GM18951 (cell line): Measurements from ENCODE around the gene EPHB1.

Experiments
- POLR2A ChIP-seq: IDR thresholded peaks from 4 replicates; pipeline ENCODE4 v1.6.1; 2011; ENCODE audit warnings: mild to moderate bottlenecking; ENCODE audit not compliant: insufficient read length, insufficient read depth; ENCODE audit errors: extremely low read depth
- in situ Hi-C: fragments of 300-500 bp; cut with MboI; formaldehyde crosslinking; loops from one replicate; pipeline ENCODE4 v1.12.0; 2022; ENCODE audit warnings: low sequenced_read_pairs, mixed read lengths, inconsistent platforms; ENCODE audit not compliant: unreplicated experiment

The EPHB1 gene

DNA sequence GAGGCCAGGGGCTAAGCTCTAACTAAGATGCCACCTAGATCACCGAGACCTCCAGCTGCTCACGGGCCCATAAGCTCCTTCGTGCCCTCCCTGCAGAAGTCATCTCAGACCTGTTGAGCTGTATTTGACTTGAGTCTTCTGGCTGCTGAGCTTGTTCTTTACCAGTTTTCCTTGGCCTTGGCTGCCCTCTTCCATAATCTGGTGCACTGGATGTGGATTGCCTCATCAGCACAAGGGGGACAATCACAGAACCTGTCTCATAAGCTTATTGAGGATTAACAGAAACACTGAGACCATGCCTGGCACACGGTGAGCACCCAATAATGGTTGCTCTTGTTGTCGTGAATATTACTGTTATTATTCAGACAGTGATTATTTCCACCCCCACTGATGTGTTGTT lies 101.1 kb downstream of the EPHB1 start:
- TF ChIP-seq POLR2A: no peak

DNA sequence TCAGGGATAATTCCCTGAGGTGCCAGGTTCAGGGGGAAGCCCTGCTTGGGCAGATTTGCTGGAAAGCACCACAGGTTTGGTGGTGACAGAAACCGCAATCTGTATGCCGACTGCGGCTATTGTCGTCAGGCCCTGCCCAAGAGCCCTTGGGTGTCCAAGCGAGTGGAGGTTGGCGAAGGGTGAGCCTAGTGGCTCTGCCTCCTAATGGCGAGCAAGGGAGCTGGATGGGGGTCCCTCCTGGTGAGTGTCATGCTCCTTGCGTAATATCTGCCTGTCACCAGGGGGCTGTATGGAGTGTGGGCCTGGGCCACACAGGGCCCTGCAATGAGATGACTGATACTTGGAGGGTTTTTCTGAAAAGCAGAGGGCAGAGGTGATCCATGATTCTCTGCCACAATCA lies 101.6 kb downstream of the EPHB1 start:
- in situ Hi-C loops: no loop called here
- no peak for TF ChIP-seq POLR2A

More for the DNA sequence above, 101.1 kb downstream of the EPHB1 start:
- in situ Hi-C loops: no loop called here

DNA sequence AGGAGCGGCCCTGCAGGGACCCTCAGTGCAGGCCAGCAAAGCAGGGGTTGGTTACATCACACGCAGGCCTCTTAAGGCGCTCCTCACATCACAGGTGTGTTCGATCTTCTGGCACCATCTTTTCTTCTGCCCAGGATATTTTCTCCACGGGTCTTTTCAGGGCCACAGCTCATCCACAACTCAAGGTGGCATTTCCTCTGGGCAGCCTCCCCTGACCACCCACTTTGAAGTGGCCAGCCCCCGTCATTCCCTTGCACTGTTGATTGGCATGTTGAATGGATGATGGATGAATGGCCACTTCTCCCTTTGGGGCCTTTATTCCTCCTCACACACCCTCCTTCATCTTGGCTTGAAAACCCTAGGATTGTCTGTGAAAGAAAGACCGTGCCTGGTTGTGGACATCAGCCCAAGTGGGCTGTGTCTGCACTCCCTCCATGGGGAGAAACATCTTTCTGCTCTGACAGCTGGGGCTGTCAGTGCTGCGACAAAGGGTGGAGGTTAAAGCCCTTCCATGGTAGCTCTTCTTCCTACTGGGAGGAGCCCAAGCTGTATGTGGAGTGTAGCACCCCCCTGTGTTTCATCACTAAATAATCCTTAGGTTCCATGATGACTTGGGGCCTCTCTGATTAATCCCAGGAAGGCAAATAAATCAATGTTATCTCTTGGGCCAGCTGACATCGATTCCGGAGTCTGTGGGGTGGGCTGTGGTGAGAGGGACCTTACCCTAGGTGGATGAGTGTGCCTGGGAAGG lies 102.5 kb downstream of the EPHB1 start:
- no peak for TF ChIP-seq POLR2A
- in situ Hi-C loops: no loop called here

DNA sequence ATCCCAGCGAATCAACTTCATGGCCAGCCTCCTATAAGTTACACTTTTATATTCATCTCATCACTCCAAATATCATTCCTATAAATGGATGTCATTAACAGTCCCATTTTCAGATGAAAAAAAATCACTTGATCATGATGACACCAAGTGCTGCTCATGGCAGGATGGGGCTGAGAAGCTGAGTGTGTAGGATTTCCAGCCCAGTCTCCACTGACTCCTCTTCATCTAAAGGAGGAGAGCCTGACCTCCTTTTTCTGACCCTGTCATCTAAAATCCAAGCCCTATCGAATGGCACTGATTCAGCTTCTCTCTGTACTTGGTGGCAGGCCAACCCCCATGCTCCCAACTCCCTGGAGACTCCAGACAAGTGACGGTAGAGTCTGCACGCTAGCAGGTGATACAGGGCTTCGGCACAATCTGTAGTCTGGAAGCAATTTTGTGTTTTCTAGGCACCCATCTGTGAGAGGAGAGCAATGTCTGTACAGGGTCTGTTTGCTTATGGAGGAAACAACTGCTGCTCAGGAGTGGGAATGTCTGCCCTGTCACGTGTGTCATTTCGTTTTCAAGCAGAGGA lies 103.2 kb downstream of the EPHB1 start:
- in situ Hi-C loops: no loop called here
- TF ChIP-seq POLR2A: no peak

DNA sequence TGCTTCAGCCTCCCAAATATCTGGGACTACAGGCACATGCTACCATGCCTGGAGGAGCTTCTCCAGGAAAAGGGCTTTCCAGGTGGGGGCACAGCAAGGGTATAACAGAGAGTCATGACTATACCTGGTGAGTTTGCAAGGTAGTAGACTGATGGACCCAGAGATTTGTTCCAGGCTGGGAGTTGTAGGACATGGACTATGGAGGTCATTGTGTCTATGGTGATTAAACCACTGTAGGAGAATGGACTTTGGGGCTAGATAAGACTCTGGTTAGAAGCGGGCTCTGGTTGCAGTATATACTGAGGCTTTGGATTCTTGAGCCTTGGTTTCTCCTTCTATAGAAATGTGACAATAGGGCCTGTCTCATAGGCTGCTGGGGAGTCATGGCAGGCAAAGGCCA lies 104.7 kb downstream of the EPHB1 start:
- in situ Hi-C loops: no loop called here
- no peak for TF ChIP-seq POLR2A

DNA sequence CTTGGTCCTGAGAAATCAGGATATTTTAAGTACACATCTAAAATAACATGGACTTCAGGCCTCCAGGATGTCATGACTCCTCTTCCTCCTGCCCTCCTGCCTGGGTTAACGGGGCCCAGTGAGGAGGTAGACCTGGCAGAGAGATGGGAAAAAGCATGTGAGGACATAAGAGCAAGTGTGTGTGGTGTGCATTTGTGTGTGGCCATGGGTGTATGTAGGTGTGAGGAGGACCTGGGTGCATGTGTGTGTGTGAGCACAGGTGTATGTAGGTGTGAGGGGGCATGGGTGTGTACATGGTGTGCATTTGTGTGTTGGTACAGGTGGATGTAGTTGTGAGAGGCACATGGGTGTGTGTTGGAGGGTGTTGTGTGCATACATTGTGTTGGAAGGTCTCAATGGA lies 105.4 kb downstream of the EPHB1 start:
- TF ChIP-seq POLR2A: no peak
- in situ Hi-C loops: no loop called here

DNA sequence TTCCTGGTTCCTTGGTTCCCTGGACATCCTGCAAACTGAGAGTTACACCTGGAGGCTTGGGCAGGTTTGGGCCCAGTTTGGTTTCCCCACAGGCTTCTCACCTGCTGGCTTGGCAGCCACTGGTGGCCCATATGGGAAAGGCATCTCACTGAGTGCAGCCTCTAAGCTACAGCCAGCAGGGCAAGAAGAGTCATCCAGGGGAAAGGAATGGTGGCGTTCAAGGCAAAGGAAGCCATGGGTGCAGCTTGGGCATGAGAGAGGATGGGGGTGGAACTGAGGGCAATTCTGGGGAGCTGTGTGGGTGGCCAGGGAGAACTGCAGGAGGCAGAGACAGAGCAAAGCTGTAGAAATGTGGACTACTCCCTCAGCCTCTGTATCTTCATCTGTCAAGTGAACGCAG lies 106.4 kb downstream of the EPHB1 start:
- TF ChIP-seq POLR2A: no peak
- in situ Hi-C loops: no loop called here

DNA sequence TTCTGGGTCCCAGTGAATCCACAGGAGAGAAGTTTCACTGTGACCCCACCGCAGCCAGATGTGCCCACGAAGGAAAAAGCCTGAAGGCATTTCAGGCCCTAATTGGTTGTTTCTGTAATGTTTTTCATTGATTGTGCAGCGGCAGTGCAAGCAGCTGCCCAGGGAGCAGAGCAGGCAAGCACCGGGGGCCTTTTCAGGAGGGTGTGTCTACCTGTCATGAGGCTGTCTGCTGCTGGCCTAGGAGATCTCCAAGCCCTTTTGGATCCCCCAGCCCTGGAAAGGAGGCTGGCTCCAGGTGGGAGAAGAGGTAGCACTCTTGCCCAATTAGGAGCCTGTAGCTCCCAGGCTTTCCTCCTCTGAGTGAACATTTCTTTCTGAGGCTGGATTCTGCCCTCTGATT lies 108.8 kb downstream of the EPHB1 start:
- in situ Hi-C loops: no loop called here
- no peak for TF ChIP-seq POLR2A

DNA sequence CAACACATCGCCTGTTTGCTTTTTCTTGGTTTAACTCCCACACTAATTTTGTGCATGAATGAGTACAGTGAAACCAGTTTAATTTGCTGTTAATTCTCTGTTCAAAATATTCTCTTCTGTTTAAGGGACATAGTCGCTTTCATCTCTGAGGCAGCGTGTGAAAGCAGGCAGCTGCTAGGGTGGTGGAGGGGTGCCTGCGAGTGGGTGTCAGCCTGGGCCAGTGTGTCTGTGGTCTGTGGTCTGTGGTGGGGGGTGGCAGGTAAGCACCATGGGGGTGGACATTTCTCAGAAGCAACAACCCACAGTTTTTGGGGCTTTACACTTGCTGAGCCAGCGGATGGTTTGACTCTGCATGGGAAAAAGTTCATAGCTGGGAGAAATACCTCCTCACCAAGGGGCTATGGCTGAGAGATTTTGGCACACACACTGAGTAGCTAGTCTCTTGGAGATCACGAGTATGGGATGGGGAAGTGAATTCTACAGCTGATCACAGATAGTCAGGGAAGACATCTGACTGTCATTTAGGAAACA lies 109.2 kb downstream of the EPHB1 start:
- in situ Hi-C loops: no loop called here
- TF ChIP-seq POLR2A: no peak

DNA sequence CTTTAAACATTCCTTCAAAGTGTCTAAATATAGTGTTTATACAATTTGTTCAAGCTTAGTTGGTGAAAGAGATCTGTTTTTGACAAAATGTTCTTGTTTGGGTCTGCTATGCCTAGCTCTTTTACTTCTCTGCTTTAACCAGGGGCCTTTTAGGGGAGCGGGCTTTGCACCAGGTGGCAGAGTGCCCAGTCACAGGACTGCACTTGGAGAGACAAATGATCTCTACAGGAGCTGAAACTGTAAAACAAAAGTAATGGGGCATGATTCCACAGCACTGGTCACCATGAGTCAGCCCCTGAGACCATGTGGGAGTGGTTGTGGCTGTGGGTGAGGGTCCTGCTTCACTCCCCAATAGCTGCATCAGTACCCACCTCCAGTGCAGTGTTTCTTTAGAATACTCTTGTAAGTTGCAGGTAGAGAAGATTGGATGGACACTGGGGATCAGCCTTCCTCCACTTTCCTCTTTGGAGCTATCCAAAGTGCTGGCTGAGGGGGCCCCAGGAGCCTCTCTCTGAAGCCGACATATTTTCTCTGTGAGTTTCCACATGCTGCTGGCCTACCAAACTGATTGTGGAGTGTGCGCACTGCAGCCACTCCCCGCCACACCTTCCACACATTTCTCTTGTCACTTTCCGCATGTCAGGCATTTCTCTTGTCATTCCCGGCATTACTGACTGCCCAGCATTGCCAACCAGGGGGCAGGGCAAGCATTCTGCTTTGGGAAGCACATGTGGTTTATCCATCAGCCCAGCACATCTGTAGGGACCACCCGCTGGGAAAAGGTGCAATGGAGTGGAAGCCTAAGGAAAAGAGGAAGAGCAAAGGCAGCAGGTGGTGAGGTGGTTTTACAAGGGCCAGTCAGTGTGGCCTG lies 110.0 kb downstream of the EPHB1 start:
- in situ Hi-C loops: no loop called here
- TF ChIP-seq POLR2A: no peak

DNA sequence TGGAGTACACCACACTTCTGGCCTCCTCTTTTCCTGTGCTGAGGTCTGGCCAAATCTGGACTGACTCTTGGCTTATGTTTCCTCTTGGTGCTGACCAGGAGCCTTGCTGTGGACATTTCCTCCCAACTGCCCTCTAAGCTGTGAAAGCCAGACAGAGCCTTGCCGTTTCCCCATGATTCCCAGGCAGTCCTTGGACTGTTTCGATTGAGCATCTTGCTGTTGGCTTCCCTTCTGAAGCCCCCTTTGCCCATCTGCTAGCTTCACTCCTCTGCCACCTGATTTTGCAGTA lies 110.5 kb downstream of the EPHB1 start:
- in situ Hi-C loops: no loop called here
- TF ChIP-seq POLR2A: no peak

DNA sequence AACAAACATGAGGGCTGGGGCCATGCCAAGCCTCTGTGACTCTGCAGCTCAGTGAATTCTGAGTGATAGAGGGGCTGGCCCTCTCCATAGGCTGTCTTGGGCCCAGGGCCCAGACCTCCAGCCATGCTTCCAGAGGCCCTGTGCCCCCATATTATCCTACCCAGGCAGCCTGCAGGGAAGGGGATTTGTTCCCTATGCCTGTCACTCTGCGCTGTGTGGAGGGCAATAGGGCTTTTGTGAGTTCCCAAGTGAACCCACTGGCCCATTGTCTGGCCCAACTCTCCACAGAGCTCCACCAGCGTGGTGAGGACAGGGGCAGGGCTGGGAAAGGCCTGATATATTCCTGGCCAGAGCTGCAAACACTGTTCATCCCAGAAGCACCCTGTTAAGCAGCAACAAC lies 113.2 kb downstream of the EPHB1 start:
- no peak for TF ChIP-seq POLR2A
- in situ Hi-C loops: no loop called here

DNA sequence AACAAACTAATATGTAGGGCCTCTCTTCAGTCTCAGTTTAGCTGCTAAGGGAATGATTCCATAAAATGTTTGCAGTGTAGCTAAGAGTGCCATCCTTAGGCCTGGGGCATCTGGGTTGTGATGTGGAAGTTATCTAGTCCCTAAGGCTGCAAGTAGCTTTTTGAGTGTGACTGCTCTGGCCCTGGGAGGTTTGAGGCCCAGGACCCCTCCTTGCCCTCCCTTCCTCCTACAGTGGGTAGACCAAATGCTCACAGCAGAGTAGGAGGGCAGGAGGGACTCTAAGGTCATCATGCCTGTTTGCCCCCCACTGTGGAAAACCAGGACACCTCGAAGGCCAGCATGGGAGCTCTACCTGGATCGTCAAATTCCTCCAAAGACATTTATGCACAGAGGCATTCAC lies 115.0 kb downstream of the EPHB1 start:
- in situ Hi-C loops: no loop called here
- no peak for TF ChIP-seq POLR2A
